Endothelial cell of umbilical vein (primary cell): ENCODE measurements around the gene CNDP2. TPM values are rescaled to one million over a fixed set of nuclear protein-coding genes. Genes with fewer than 3 reads are reported as not detected.

ENCODE experiments used
- BruUV-seq: library from RNA; stranded (reverse); fragments of 400-500 nt; replicated peaks from 2 replicates; lab custom pipeline; 2021; lab: Mats Ljungman, UMichigan
- CTCF ChIA-PET: fragments of 300-600, 350-600 bp; sonication (Branson Sonifier 250); formaldehyde crosslinking; loops from one replicate; lab custom pipeline; 2021; ENCODE audit warnings: antibody characterized with exemption, inconsistent platforms; lab: Charles Lee
- POLR2A ChIA-PET: fragments of 300-600, 350-600 bp; sonication (Branson Sonifier 250); formaldehyde crosslinking; loops from one replicate; lab custom pipeline; 2021; ENCODE audit warnings: antibody characterized with exemption, inconsistent platforms; lab: Charles Lee
- DNase-seq: peaks from one replicate; pipeline ENCODE4 v3.0.0-alpha.2; 2011; ENCODE audit warnings: low read depth, low spot score
- FAIRE-seq: peaks from 2 replicates; lab custom pipeline; 2011; peaks lifted over from hg19 to GRCh38; lab: Jason Lieb, UNC
- H2AFZ ChIP-seq: 2 replicates; pipeline ENCODE4 v1.6.0; 2012; ENCODE audit warnings: low read depth, low read length, control low read depth, inconsistent platforms
- H3K27ac ChIP-seq: 2 replicates; pipeline ENCODE4 v1.5.1; 2011; ENCODE audit warnings: low read depth, mild to moderate bottlenecking, control low read depth, low read length, moderate library complexity; ENCODE audit not compliant: insufficient read depth
- H3K27me3 ChIP-seq, 2 experiments: 2 replicates each; pipeline versions ENCODE4 v1.6.0 to v1.6.1; 2011; ENCODE audit warnings: low read length in 2 of 2, mixed read lengths in 1 of 2; ENCODE audit not compliant: control insufficient read depth in 2 of 2, insufficient read depth in 2 of 2
- H3K36me3 ChIP-seq, 2 experiments: 2 replicates in 1 of 2; 3 replicates in 1 of 2; pipeline ENCODE4 v1.5.1; 2011; ENCODE audit warnings: low read length in 2 of 2, mild to moderate bottlenecking in 1 of 2, moderate library complexity in 1 of 2; ENCODE audit not compliant: control insufficient read depth in 2 of 2, insufficient read depth in 2 of 2; ENCODE audit errors: extremely low read depth in 1 of 2
- H3K4me1 ChIP-seq: 3 replicates; pipeline ENCODE4 v1.5.1; 2011; ENCODE audit warnings: mild to moderate bottlenecking, low read length; ENCODE audit not compliant: control insufficient read depth, insufficient read depth; ENCODE audit errors: extremely low read depth
- H3K4me2 ChIP-seq: 2 replicates; pipeline ENCODE4 v1.6.1; 2011; ENCODE audit warnings: low read length, control low read depth, mixed read lengths; ENCODE audit not compliant: insufficient read depth
- H3K4me3 ChIP-seq, 3 experiments: fragments of 200-600 bp in 1 of 3; sonication (generic), shearing (Covaris generic) in 1 of 3; replicated peaks in 1 of 3; 2 replicates each; pipeline ENCODE4 v1.5.1; 2011 to 2016; ENCODE audit warnings: control low read depth in 3 of 3, low read length in 3 of 3, mild to moderate bottlenecking in 2 of 3, inconsistent platforms in 1 of 3, low read depth in 1 of 3, moderate library complexity in 1 of 3; ENCODE audit not compliant: insufficient read depth in 1 of 3
- H3K79me2 ChIP-seq: 2 replicates; pipeline ENCODE4 v1.6.0; 2012; ENCODE audit warnings: low read length, inconsistent platforms; ENCODE audit not compliant: control insufficient read depth, insufficient read depth
- H3K9ac ChIP-seq: replicated peaks from 2 replicates; pipeline ENCODE3; 2011; ENCODE audit warnings: low read length, control low read depth; ENCODE audit not compliant: insufficient read depth; ENCODE audit errors: extremely low read depth
- H3K9me1 ChIP-seq: replicated peaks from 3 replicates; pipeline ENCODE4 v1.6.0; 2011; ENCODE audit warnings: mild to moderate bottlenecking, low read length; ENCODE audit not compliant: control insufficient read depth, insufficient read depth; ENCODE audit errors: extremely low read depth
- H3K9me3 ChIP-seq: replicated peaks from 2 replicates; pipeline ENCODE4 v1.5.1; 2012; ENCODE audit warnings: low read length, inconsistent platforms; ENCODE audit not compliant: control insufficient read depth, insufficient read depth
- H4K20me1 ChIP-seq: replicated peaks from 2 replicates; pipeline ENCODE3; 2011; ENCODE audit warnings: mild to moderate bottlenecking, low read length; ENCODE audit not compliant: control insufficient read depth, insufficient read depth; ENCODE audit errors: extremely low read depth
- CTCF ChIP-seq, 2 donors: IDR thresholded peaks; 1 replicate in 1 of 2; 2 replicates in 1 of 2; pipeline ENCODE4 v1.5.1; 2011; ENCODE audit warnings: low read length in 2 of 2, mild to moderate bottlenecking in 2 of 2, moderate library complexity in 2 of 2, control low read depth in 1 of 2, inconsistent platforms in 1 of 2, low read depth in 1 of 2; ENCODE audit not compliant: insufficient read depth in 1 of 2; ENCODE audit errors: extremely low read depth in 1 of 2
- EZH2 ChIP-seq: IDR thresholded peaks from 2 replicates; pipeline ENCODE4 v1.6.1; 2012; ENCODE audit warnings: borderline replicate concordance, low read depth, mild to moderate bottlenecking, moderate library complexity, low read length, inconsistent platforms; ENCODE audit not compliant: severe bottlenecking
- GATA2 ChIP-seq: IDR thresholded peaks from 2 replicates; pipeline ENCODE4 v1.7.0; 2011; ENCODE audit warnings: low read depth, mild to moderate bottlenecking, moderate library complexity, mixed read lengths, low read length; ENCODE audit not compliant: insufficient read length, insufficient read depth
- MAX ChIP-seq: IDR thresholded peaks from 2 replicates; pipeline ENCODE4 v1.6.1; 2011; ENCODE audit not compliant: insufficient read depth, insufficient read length
- MYC ChIP-seq: IDR thresholded peaks from one replicate; pipeline ENCODE4 v1.6.1; 2011; ENCODE audit warnings: mild to moderate bottlenecking, low read depth, low read length
- POLR2AphosphoS5 ChIP-seq: IDR thresholded peaks from 2 replicates; pipeline ENCODE4 v1.6.1; 2012; ENCODE audit warnings: low read depth, mild to moderate bottlenecking, control low read depth, low read length, moderate library complexity; ENCODE audit not compliant: insufficient read depth
- dilution Hi-C: fragments of 300-500 bp; cut with MboI; formaldehyde crosslinking; loops from one replicate; pipeline ENCODE4 v1.15.0; 2019; ENCODE audit warnings: low sequenced_read_pairs; ENCODE audit not compliant: extremely low pct_ligation_motif_present
- intact Hi-C: fragments of 100-400 bp; cut with micrococcal nuclease; formaldehyde crosslinking; loops from one replicate; pipeline ENCODE4 v1.10.0; 2022
- polyA plus RNA-seq, 4 experiments: library from polyadenylated mRNA; depleted of rRNA in 3 of 4; stranded (reverse) in 3 of 4; unstranded in 1 of 4; fragments of >200 nt; gene quantifications; 2 replicates each; pipeline versions ENCODE4 v1.2.1 to v1.2.3, GENCODE V29; 2011 to 2012; ENCODE audit warnings: missing spikeins in 1 of 4
- total RNA-seq: library from RNA; stranded (reverse); gene quantifications from 2 replicates; pipeline ENCODE4 v1.2.3, GENCODE V29; 2021

Gene CNDP2
- total and polyA plus RNA-seq, 2 donors (not counting 3 experiments of a cell fraction or from before 2014, with no cell fraction given) = 52.9 to 123 TPM

GRCh38 chr18:74546751-74547530, 50.8 kb downstream of the CNDP2 start:
- peak; percentile 41 for TF ChIP-seq GATA2
- TF ChIP-seq MYC = no peak
- no peak for TF ChIP-seq EZH2
- no peaks in the 10 kb centered on the region for H3K9me3 ChIP-seq
- H3K36me3 ChIP-seq = no peaks in the 10 kb centered on the region
- no peak overlapping the region for H3K27ac ChIP-seq
- peak overlapping the region; percentile 15 for H3K4me2 ChIP-seq
- POLR2A ChIA-PET = no interaction called here
- BruUV-seq = no TSS peak
- no peak overlapping the region for H3K4me3 ChIP-seq
- FAIRE-seq (peak; percentile 86), DNase-seq (peak; percentile 63)
- peak overlapping the region; percentile 43 for H2AFZ ChIP-seq
- intact Hi-C loops (no loop called here), dilution Hi-C loops (no loop called here)
- no peaks in the 10 kb centered on the region for H3K9me1 ChIP-seq
- H4K20me1 ChIP-seq = no peaks in the 10 kb centered on the region
- peaks cover 3% of the 10 kb centered on the region for H3K4me1 ChIP-seq
- no peaks in the 10 kb centered on the region for H3K79me2 ChIP-seq
- CTCF ChIA-PET = interaction anchor here (1.3 kb wide), 1 partner anchor 194 kb away, joined by 3 read pairs; no protein-coding TSS in a partner anchor
- H3K27me3 ChIP-seq = no peaks in the 10 kb centered on the region
- no peak overlapping the region for H3K9ac ChIP-seq

- ChIA-PET CTCF (interaction anchor here (1.1 kb wide), 1 partner anchor 351 kb away, joined by 3 read pairs; no protein-coding TSS in a partner anchor), POLR2A (no interaction called here)
- H3K9me3 ChIP-seq = no peaks in the 10 kb centered on the region
- no peaks in the 10 kb centered on the region for H3K36me3 ChIP-seq
- no peak overlapping the region for H3K4me2 ChIP-seq
- peaks cover 3% of the 10 kb centered on the region for H3K4me1 ChIP-seq
- no peak for FAIRE-seq
- H3K27me3 ChIP-seq = no peaks in the 10 kb centered on the region
- no peaks in the 10 kb centered on the region for H3K79me2 ChIP-seq
- no peak overlapping the region for H3K4me3 ChIP-seq
- intact Hi-C loops (no loop called here), dilution Hi-C loops (no loop called here)
- H3K9ac ChIP-seq = no peak overlapping the region
- no peak for DNase-seq
- H2AFZ ChIP-seq = no peak overlapping the region
- H4K20me1 ChIP-seq = no peaks in the 10 kb centered on the region
- BruUV-seq = no TSS peak
- TF ChIP-seq POLR2AphosphoS5 (no peak), MAX (no peak), CTCF (IDR thresholded peaks at IDR 0.05; ENCODE audit: extremely low read depth in 1 of 2, insufficient read depth in 1 of 2, low read depth in 1 of 2, low read length in 2 of 2) (no peak), EZH2 (no peak)
- no peaks in the 10 kb centered on the region for H3K9me1 ChIP-seq
- H3K27ac ChIP-seq = no peak overlapping the region
These were observed 51.7 kb downstream of the CNDP2 start for GRCh38 chr18:74547860-74548259.
